CD4-positive, alpha-beta T cell treated with Interferon alpha-2 for 1 hour (primary cell): Measurements from ENCODE around the gene TAF3.
A peak's percentile ranks its signal among the peaks of the same experiment; 100 is the strongest.

Experiments
- DNase-seq, 2 donors: peaks; one replicate each; pipeline ENCODE4 v3.0.0-alpha.2; 2020 to 2022

Gene TAF3

DNA sequence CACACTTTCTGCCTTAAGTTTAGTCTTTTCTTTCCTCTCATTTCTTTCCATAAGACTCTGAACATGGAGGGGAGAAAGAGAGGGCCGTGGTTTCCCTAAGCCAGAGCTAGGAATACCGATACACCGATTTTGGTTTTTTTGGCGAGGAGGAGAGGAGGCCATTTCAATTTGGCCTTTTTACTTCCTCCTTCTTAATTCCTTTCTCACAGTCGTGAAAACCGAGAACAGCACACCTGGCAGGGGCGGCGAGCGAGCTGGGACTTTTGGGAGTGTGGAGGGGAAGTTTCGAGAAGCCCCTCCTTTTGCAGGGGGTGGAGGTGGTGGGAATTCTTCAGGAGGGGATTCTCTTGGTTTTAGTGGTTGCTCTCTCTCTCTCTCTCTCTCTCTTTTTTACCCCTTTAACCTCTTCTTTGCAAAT, 242.4 kb downstream of the TAF3 start:
- no peak for DNase-seq

DNA sequence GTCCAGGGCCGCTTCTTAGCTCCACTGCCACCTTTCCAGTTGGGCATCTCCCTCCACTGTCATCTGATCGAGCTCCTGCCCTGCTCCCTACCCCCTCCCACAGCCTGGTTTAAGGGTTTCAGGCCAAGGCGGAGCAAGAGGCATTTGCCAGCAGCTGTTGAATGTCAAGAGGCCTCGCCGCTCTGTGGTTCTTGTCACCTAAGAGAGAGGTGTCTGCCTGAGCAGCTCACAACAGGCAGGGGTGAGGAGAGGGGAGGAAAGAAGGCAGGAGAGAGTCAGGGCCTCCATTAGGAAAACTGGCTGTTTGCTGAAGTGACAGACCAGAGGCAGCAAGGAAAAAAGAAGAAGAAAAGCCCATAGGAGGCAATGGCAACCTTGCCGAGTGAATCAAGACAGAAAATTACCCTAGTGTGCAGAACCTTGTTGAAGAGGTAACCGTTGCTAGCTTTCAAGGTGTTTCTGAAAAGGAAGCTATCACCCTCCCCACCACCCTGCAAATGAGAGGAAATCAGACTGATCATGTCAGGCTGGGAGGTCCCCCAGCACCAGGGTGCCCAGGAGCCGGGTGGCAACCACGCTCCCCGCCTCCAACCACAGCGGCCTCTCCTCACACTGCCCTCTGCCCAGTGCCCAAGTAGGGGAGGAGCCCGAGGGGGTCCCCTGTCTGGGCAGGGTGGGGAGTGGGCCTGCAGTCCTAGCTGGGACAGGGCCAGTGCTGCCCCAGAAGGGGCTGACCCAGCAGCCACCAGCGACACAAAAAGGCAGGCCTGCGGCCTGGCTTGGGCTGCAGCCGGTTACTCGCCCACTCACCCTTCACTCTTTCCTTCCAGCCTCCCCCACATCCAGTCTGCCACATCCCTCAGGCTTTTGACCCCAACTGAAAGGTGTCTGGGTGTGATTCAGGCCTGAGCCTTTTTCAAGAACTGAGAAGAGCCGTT, 243.2 kb downstream of the TAF3 start:
- peak; percentile 47 to 73 for DNase-seq

DNA sequence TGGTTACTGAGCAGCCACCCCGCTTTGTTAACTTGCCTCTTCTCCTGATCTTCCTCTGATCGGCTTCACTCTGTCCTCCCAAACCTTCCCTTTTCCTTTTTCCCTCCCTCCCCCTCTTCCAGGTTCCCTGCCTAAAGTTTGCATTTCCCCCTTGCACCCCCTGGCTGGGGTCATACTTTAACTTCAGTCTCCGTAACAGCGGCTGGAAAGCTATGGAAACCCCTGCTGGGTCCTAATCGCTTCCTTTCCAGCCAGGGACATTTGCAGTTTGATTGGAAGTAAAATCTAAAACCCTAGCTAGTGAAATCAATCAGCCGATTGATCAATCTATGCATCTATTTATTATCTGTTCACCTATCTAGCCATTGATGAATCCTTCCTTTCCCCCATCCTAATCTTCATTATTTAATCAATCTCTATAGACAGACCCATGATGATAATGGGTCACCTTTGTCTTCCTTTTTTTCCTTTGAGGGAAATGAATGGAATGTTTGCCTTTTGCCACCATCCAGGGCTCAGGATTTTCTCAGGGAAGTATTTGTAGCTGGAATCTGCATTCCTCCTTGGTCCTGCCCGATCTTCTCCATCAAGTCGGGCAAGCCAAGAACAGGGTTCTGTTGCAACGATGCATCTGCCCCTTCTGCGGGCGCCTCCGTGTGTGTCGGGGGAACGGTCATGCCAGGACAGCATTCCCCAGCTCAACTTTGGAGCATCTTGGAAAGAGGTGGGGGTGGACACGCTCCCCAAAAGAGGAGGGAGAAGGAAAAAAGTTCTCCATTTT, 245.0 kb downstream of the TAF3 start:
- DNase-seq, result no peak

DNA sequence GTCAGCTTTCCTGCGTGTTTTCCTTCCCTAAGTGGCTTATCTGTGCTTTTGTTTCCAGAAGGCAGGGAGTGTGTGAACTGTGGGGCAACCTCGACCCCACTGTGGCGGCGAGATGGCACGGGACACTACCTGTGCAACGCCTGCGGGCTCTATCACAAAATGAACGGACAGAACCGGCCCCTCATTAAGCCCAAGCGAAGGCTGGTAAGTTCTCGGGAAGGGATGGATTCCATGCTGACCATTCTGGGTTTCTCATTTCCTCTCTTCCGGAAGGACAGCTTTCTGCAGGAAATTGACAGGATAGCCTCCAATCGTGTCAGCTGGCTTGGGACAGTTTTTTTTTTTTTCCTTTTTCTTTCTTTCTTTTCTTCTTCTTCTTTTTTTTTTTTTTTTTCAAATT, 245.6 kb downstream of the TAF3 start:
- no peak for DNase-seq

DNA sequence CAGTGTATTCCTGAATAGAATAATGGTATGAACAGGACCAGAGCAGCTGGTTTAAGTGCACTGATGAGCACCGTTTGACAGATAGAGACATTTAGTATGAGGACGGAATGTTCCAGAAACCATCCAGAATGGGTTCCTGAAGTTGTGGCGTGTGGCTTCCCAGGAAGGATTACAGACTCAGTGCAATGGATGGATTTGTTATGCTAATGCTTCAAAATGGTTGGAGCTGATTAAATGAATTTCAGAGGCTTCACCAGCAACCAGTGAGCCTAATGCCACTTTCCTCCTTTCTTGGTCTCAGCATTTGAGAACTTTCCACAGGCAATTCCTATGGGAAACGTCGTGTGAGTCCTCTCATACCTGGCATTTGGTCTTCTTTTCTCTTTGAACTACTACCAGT, 246.1 kb downstream of the TAF3 start:
- no peak for DNase-seq

DNA sequence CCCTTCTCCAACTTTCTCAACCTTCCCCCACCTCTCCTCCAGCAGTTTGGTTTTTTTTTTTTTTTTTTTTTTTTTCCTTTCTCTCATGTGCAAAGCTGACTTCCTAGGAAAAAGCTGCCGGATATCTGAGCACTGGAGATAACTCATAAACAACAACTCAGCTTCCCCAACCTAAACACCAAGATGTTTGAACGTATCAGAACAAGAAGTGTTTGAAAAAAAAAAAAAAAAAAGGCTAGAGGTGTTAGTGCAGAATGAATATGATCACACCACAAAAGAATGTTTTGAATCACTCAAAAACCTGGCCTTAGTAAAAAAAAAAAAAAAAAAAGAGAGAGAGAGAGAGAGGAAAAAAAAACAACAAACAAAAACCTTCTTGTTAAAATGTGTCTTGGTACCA, 247.3 kb downstream of the TAF3 start:
- DNase-seq, result no peak

DNA sequence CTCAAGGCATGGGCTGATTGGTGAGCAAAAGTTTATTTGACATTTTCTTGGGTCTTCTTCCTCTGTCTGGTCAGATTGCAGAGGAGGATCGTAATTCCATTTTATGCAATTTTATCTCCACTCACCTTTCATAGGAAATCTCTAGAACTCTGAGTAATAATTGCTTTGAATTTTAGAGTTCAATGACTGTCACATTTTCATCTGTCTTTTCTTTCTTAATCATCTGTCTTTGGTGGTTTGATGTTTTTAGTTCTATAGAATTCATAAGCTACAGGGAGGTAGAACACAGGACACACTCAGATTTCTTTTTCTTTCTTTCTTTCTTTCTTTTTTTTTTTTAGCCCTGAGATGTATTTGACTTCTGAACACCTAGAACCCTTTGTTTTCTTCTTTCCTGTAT, 247.8 kb downstream of the TAF3 start:
- no peak for DNase-seq
